GM19372 (cell line): ENCODE measurements around the gene CALHM2.
"Not testable (repeated sequence)": the region's sequence is repeated elsewhere in the genome, so short reads cannot be mapped to it uniquely, and the experiment has no call there.

Source experiments
- ATAC-seq: cut with Tn5 transposase; IDR thresholded peaks from one replicate; pipeline ENCODE4 v1.9.1; 2021; ENCODE audit warnings: mild to moderate bottlenecking, low read depth, moderate library complexity; ENCODE audit not compliant: unreplicated experiment

CALHM2 gene

DNA sequence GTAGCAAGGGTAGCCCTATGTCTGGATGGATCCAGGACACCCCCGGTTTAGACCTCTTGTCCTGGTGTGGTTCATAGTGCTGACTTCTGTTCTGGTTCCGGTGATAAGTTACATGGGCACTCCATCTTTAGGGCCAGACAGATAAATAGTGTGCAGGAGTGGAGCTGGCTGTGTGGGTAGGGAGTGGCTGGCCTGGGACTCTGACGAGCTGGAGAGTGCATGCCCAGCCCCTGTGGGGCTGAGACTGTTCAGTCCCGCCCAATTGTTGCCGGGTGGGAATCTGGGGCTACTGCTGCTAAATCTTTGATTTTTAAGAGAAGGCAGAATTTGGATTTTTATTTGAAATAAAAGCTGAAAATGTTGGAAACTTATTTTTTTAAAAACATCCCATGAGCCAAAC lies 28.4 kb downstream of the CALHM2 start:
- ATAC-seq: no peak

DNA sequence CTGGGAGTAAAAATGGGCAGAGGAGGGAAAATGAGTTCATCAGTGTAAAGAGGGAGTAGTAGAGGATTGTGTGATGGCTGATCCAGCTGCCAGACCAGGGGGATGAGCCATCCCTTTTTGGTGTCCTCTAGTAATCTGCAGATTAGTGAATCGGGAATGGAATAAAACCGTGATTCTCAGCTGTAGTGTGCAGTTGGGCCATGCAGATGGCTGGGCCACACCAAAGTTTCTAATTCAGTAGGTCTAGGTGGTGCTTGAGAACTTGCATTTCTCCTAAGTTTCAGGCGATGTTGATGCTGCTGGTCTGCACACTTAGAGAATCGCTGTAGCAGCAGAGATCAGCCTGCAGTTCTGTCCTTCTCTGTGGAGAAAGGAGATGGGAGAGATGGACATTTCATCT lies 33.1 kb downstream of the CALHM2 start:
- ATAC-seq: no peak

DNA sequence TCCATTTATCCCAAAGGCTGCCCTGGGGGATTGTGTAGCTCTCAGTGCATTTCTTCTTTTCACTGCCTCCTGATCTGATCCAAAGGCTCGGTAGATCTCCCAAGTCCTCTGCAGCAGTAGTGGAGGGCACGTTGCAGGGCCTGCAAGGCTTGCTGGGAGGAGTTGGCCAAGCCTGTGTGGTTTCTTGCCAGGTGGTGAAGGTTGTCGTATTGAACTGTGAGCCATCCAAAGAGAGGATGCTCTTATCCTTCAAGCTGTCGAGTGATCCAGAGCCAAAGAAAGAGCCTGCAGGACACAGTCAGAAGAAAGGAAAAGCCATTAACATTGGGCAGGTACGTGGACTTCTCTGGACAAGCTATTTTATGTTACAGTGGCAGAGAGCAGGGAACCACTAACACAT lies 34.6 kb downstream of the CALHM2 start:
- ATAC-seq: no peak

DNA sequence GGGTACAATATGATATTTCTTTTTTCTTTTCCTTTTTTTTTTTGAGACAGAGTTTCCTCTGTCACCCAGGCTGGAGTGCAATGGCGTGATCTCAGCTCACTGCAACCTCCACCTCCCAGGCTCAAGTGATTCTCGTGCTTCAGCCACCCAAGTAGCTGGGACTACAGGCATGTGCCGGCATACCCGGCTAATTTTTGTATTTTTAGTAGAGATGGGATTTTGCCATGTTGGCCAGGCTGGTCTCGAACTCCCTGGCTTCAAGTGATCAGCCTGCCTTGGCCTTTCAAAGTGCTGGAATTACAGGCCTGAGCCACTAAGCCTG lies 35.1 kb downstream of the CALHM2 start:
- ATAC-seq: not testable (repeated sequence)

DNA sequence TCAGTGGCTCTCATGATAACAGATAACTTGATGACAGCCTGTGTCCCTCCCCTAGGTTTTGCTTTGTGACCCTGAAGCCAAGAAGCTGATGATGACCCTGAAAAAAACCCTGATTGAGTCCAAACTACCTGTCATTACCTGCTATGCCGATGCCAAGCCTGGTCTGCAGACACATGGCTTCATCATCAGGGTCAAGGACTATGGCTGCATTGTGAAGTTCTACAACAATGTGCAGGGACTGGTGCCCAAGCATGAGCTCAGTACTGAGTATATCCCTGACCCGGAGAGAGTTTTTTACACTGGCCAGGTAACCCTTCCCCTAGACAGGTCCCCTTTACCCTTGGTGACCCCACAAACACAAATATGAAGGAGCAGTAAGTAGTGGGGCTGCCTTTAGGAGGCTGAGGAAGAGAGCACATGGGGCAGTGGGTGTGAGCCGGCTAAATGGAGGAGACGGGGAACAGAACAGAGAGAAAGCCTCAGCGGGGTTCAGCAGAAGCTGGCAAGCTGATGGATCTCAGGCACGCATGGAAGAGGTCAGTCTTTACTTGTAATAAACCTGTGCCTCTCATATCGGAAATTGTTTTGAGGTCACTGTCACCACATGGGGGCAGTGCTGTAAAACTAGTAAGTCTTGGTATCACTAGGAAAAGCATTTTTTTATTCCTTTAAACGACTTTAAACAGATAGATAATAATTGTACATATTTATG lies 35.6 kb downstream of the CALHM2 start:
- no peak for ATAC-seq

DNA sequence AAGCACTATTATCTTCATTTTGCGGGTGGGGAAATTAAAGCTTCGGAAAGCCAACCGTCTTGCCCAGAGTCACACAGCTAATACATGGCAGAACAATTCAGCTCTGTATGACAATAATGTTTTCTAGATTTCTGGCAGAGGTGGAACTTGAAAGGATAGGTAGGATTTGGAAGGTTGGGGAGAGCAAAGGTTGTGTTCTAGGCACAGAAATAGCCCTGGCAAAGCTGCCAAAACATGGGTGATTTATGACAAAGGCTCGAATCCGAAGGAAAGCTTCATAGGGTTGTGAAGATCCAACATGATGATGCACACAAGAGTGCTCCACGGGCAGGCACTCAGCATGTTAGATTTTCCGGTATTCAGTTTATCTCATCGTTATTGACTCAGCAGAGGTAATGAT lies 36.6 kb downstream of the CALHM2 start:
- no peak for ATAC-seq

DNA sequence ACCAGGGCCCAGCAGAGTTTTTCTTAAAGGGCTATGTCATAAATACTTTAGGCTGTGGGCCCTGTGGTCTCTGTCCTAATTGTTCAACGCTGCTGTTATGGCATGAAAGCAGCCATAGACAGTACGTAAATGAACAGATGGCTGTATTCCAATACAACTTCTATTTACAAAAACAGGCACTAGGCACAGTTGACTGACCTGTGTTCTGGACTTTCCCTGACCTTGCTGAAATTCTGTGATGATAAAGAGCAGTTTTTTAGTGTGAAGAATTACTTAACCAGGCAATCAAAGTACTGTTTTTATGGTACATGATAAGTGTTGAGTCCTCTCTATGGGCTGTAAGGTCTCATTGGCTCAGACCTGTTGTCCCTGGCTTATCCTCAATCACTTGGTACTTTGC lies 38.6 kb downstream of the CALHM2 start:
- no peak for ATAC-seq

DNA sequence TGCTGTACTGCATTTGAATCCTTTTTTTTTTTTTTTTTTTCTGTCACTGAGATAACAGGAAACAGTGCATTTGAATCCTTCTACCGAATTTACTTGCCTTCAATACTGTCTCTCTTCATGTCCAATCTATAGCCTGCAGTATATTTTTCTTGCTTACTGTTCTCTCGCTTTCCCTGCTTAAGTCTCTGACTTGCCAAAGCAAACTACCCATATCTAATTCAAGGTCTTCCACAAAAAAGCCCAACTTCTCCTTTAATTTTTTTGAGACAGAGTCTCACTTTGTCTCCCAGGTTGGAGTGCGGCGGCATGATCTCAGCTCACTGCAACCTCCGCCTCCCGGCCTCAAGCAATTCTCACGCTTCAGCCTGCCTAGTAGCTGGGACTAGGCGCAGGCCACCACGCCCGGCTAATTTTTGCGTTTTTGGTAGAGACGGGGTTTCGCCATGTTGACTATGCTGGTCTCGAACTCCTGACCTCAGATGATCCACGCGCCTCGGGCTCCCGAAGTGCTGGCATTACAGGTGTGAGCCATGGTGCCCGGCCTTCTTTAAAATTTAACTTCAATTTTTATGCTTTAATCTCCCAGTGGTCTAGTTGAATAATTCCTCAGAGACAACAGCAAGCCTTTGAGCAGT lies 54.9 kb downstream of the CALHM2 start:
- no peak for ATAC-seq

DNA sequence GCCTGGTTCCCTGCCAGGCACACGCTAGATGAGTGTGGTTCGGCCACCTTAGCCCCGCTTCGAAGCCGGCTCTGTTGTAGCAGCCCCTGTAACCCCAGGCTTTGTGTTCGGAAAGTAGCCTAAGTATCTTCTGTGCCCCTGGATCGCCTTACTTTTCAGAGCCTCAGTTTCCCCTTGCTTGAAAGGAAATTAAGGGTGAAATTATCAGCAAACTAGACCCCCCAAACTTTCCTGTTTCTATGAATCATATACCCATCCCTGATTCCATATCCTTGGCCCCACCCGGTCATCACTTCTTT lies 55.4 kb downstream of the CALHM2 start:
- ATAC-seq: no peak
